Measurements from ENCODE around the gene NR2F2.

NR2F2 gene

GRCh38 chr15:96358821-96359615 is 28.5 kb downstream of the NR2F2 start:
- Histone ChIP-seq H3K4me1 (ENCODE audit: insufficient read depth, low read length) (peaks cover 26% of the 10 kb centered on the region; the same call in 1 of the 2 replicates), H3K27me3 (ENCODE audit: insufficient read depth, low read length) (peaks cover 100% of the 10 kb centered on the region)
- 3% methylated on average over 20 of the region's 21 CpGs for WGBS

GRCh38 chr15:96359616-96360521 is 29.4 kb downstream of the NR2F2 start:
- Histone ChIP-seq H3K4me1 (ENCODE audit: insufficient read depth, low read length) (peaks cover 26% of the 10 kb centered on the region; the same call in 1 of the 2 replicates), H3K36me3 (ENCODE audit: insufficient read depth, low read length) (no peaks in the 10 kb centered on the region), H3K27me3 (ENCODE audit: insufficient read depth, low read length) (peaks cover 100% of the 10 kb centered on the region), H3K27ac (ENCODE audit: low read depth, low read length) (no peak overlapping the region), H3K9ac (ENCODE audit: low read depth, low read length) (no peak overlapping the region), H3K4me3 (ENCODE audit: low read length) (peak overlapping the region; percentile 45), H3K9me3 (ENCODE audit: insufficient read depth, low read depth, low read length) (no peaks in the 10 kb centered on the region)
- WGBS: under 1% methylated on average over 57 of the region's 57 CpGs

More at GRCh38 chr15:96358821-96359615, 28.5 kb downstream of the NR2F2 start:
- Histone ChIP-seq H3K4me3 (ENCODE audit: low read length) (peak overlapping the region; percentile 45), H3K27ac (ENCODE audit: low read depth, low read length) (no peak overlapping the region), H3K36me3 (ENCODE audit: insufficient read depth, low read length) (no peaks in the 10 kb centered on the region), H3K9me3 (ENCODE audit: insufficient read depth, low read depth, low read length) (no peaks in the 10 kb centered on the region), H3K9ac (ENCODE audit: low read depth, low read length) (no peak overlapping the region)

GRCh38 chr15:96360581-96361308 is 30.2 kb downstream of the NR2F2 start:
- no peaks in the 10 kb centered on the region for H3K36me3 ChIP-seq (ENCODE audit: insufficient read depth, low read length)
- peak overlapping the region; percentile 33 for H3K4me3 ChIP-seq (ENCODE audit: low read length)
- WGBS: under 1% methylated on average over 36 of the region's 37 CpGs
- no peaks in the 10 kb centered on the region for H3K9me3 ChIP-seq (ENCODE audit: insufficient read depth, low read depth, low read length)
- no peak overlapping the region for H3K9ac ChIP-seq (ENCODE audit: low read depth, low read length)
- H3K4me1 ChIP-seq (ENCODE audit: insufficient read depth, low read length): peaks cover 26% of the 10 kb centered on the region; the same call in 1 of the 2 replicates
- no peak overlapping the region for H3K27ac ChIP-seq (ENCODE audit: low read depth, low read length)
- H3K27me3 ChIP-seq (ENCODE audit: insufficient read depth, low read length): peaks cover 100% of the 10 kb centered on the region

- Histone ChIP-seq H3K36me3 (ENCODE audit: insufficient read depth, low read length) (no peaks in the 10 kb centered on the region), H3K4me1 (ENCODE audit: insufficient read depth, low read length) (peaks cover 26% of the 10 kb centered on the region; the same call in 1 of the 2 replicates), H3K9me3 (ENCODE audit: insufficient read depth, low read depth, low read length) (no peaks in the 10 kb centered on the region), H3K9ac (ENCODE audit: low read depth, low read length) (no peak overlapping the region), H3K4me3 (ENCODE audit: low read length) (peak overlapping the region; percentile 33), H3K27ac (ENCODE audit: low read depth, low read length) (no peak overlapping the region), H3K27me3 (ENCODE audit: insufficient read depth, low read length) (peaks cover 100% of the 10 kb centered on the region)
- under 1% methylated on average over 31 of the region's 34 CpGs for WGBS
Measured at GRCh38 chr15:96361309-96362010, 31.0 kb downstream of the NR2F2 start.

GRCh38 chr15:96362011-96362754 is 31.7 kb downstream of the NR2F2 start:
- Histone ChIP-seq H3K27ac (ENCODE audit: low read depth, low read length) (no peak overlapping the region), H3K36me3 (ENCODE audit: insufficient read depth, low read length) (no peaks in the 10 kb centered on the region), H3K9ac (ENCODE audit: low read depth, low read length) (no peak overlapping the region), H3K4me1 (ENCODE audit: insufficient read depth, low read length) (peaks cover 32% of the 10 kb centered on the region; the same call in 1 of the 2 replicates), H3K4me3 (ENCODE audit: low read length) (no peak overlapping the region; the same call in 1 of the 2 replicates), H3K27me3 (ENCODE audit: insufficient read depth, low read length) (peaks cover 100% of the 10 kb centered on the region), H3K9me3 (ENCODE audit: insufficient read depth, low read depth, low read length) (no peaks in the 10 kb centered on the region)
- whole genome bisulfite sequencing: 1% methylated on average over 21 of the region's 21 CpGs

GRCh38 chr15:96362755-96363651 is 32.5 kb downstream of the NR2F2 start:
- no peak overlapping the region for H3K9ac ChIP-seq (ENCODE audit: low read depth, low read length)
- no peaks in the 10 kb centered on the region for H3K9me3 ChIP-seq (ENCODE audit: insufficient read depth, low read depth, low read length)
- no peak overlapping the region for H3K4me3 ChIP-seq (ENCODE audit: low read length)
- WGBS: under 1% methylated on average over 34 of the region's 37 CpGs
- H3K27ac ChIP-seq (ENCODE audit: low read depth, low read length): no peak overlapping the region
- peaks cover 100% of the 10 kb centered on the region for H3K27me3 ChIP-seq (ENCODE audit: insufficient read depth, low read length)
- H3K4me1 ChIP-seq (ENCODE audit: insufficient read depth, low read length): peaks cover 40% of the 10 kb centered on the region; the same call in 1 of the 2 replicates
- H3K36me3 ChIP-seq (ENCODE audit: insufficient read depth, low read length): no peaks in the 10 kb centered on the region

GRCh38 chr15:96363707-96364106 is 33.2 kb downstream of the NR2F2 start:
- no peak overlapping the region for H3K9ac ChIP-seq (ENCODE audit: low read depth, low read length)
- H3K27me3 ChIP-seq (ENCODE audit: insufficient read depth, low read length): peaks cover 100% of the 10 kb centered on the region
- H3K4me1 ChIP-seq (ENCODE audit: insufficient read depth, low read length): peaks cover 41% of the 10 kb centered on the region; the same call in 1 of the 2 replicates
- no peaks in the 10 kb centered on the region for H3K9me3 ChIP-seq (ENCODE audit: insufficient read depth, low read depth, low read length)
- no peak overlapping the region for H3K4me3 ChIP-seq (ENCODE audit: low read length)
- no peak overlapping the region for H3K27ac ChIP-seq (ENCODE audit: low read depth, low read length)
- 8% methylated on average over 9 of the region's 9 CpGs for WGBS
- H3K36me3 ChIP-seq (ENCODE audit: insufficient read depth, low read length): no peaks in the 10 kb centered on the region

- no peak overlapping the region for H3K9ac ChIP-seq (ENCODE audit: low read depth, low read length)
- H3K4me3 ChIP-seq (ENCODE audit: low read length): no peak overlapping the region; the same call in 1 of the 2 replicates
- no peak overlapping the region for H3K27ac ChIP-seq (ENCODE audit: low read depth, low read length)
- 1% methylated on average over 42 of the region's 42 CpGs for WGBS
- H3K36me3 ChIP-seq (ENCODE audit: insufficient read depth, low read length): no peaks in the 10 kb centered on the region
- peaks cover 100% of the 10 kb centered on the region for H3K27me3 ChIP-seq (ENCODE audit: insufficient read depth, low read length)
- no peaks in the 10 kb centered on the region for H3K9me3 ChIP-seq (ENCODE audit: insufficient read depth, low read depth, low read length)
- peaks cover 35% of the 10 kb centered on the region for H3K4me1 ChIP-seq (ENCODE audit: insufficient read depth, low read length)
Measured at GRCh38 chr15:96365781-96366525, 35.5 kb downstream of the NR2F2 start.

GRCh38 chr15:96366526-96366877 is 36.0 kb downstream of the NR2F2 start:
- Histone ChIP-seq H3K27me3 (ENCODE audit: insufficient read depth, low read length) (peaks cover 100% of the 10 kb centered on the region), H3K4me1 (ENCODE audit: insufficient read depth, low read length) (peaks cover 35% of the 10 kb centered on the region), H3K36me3 (ENCODE audit: insufficient read depth, low read length) (no peaks in the 10 kb centered on the region), H3K9ac (ENCODE audit: low read depth, low read length) (no peak overlapping the region), H3K9me3 (ENCODE audit: insufficient read depth, low read depth, low read length) (no peaks in the 10 kb centered on the region), H3K4me3 (ENCODE audit: low read length) (no peak overlapping the region), H3K27ac (ENCODE audit: low read depth, low read length) (no peak overlapping the region)
- 3% methylated on average over 22 of the region's 22 CpGs for WGBS

Data from HUES64 (cell line).